GM12878 (cell line): Measurements from ENCODE around the gene OTUB1. TPM values are rescaled to one million over a fixed set of nuclear protein-coding genes. Genes with fewer than 3 reads are reported as not detected.

Experiments used
- BMI1 ChIP-seq: fragments of 450-650 bp; IDR thresholded peaks from 2 replicates; pipeline ENCODE4 v1.6.1; 2016; ENCODE audit warnings: mild to moderate bottlenecking, moderate library complexity, borderline replicate concordance
- CBFB ChIP-seq: IDR thresholded peaks from 2 replicates; pipeline ENCODE4 v1.6.1; 2016; ENCODE audit warnings: antibody characterized with exemption, low read depth
- CTCF ChIP-seq, 3 experiments: IDR thresholded peaks in 2 of 3; conservative IDR thresholded peaks in 1 of 3; 2 replicates each; pipeline ENCODE4 v1.5.1; 2011; ENCODE audit warnings: low read depth in 3 of 3, low read length in 3 of 3, mild to moderate bottlenecking in 3 of 3, control low read depth in 2 of 3, moderate library complexity in 2 of 3, inconsistent platforms in 1 of 3, mixed read lengths in 1 of 3; ENCODE audit not compliant: control insufficient read depth in 2 of 3, insufficient read depth in 1 of 3; ENCODE audit errors: extremely low read depth in 1 of 3
- MEF2B ChIP-seq: fragments of 450-650 bp; IDR thresholded peaks from 2 replicates; pipeline ENCODE4 v1.6.1; 2018; ENCODE audit warnings: mild to moderate bottlenecking, moderate library complexity; ENCODE audit not compliant: partially characterized antibody, poor library complexity, severe bottlenecking
- PAX8 ChIP-seq: fragments of 450-650 bp; IDR thresholded peaks from 2 replicates; pipeline ENCODE4 v1.6.1; 2017; ENCODE audit warnings: mild to moderate bottlenecking, moderate library complexity
- SKIL ChIP-seq: fragments of 450-650 bp; IDR thresholded peaks from 2 replicates; pipeline ENCODE4 v1.6.1; 2017; ENCODE audit warnings: mild to moderate bottlenecking, low read depth, inconsistent platforms; ENCODE audit not compliant: poor library complexity, severe bottlenecking
- ZNF217 ChIP-seq: fragments of 450-650 bp; IDR thresholded peaks from 2 replicates; pipeline ENCODE4 v1.6.1; 2017; ENCODE audit warnings: antibody characterized with exemption, mild to moderate bottlenecking
- polyA plus RNA-seq, 11 experiments: library from polyadenylated mRNA; depleted of rRNA in 4 of 11; unstranded in 6 of 11; stranded (reverse) in 5 of 11; fragments of >200 nt; fragmentation: Nextera tagmentation in 4 of 11; fragmentation: Illumina TruSeq in 1 of 11; extraction: Ambion mirVana in 4 of 11; extraction: Trizol in 1 of 11; gene quantifications; 1 replicate in 1 of 11; 2 replicates in 10 of 11; pipeline versions ENCODE4 v1.2.1 to v1.2.3, GENCODE V29; 2011 to 2016; ENCODE audit warnings: inconsistent platforms in 2 of 11, missing spikeins in 2 of 11, low read depth in 1 of 11
- total RNA-seq, 4 experiments: library from RNA; depleted of rRNA in 3 of 4; stranded (reverse); fragments of >200 nt in 3 of 4; fragmentation: Illumina TruSeq in 1 of 4; extraction: Trizol in 1 of 4; gene quantifications; 2 replicates each; pipeline versions ENCODE4 v1.2.1 to v1.2.3, GENCODE V29; 2013 to 2021
- TF ChIP-seq, protein P1 (sequence below): fragments of 450-650 bp; IDR thresholded peaks from 2 replicates; pipeline ENCODE4 v1.6.1; 2017; ENCODE audit warnings: mild to moderate bottlenecking, moderate library complexity
- TF ChIP-seq, protein P2 (sequence below): fragments of 450-650 bp; IDR thresholded peaks from 2 replicates; pipeline ENCODE4 v1.6.1; 2016; ENCODE audit warnings: mild to moderate bottlenecking
- TF ChIP-seq, protein P3 (sequence below): fragments of 150-350 bp; IDR thresholded peaks from 2 replicates; pipeline ENCODE4 v1.6.1; 2016; ENCODE audit warnings: low read depth, low read length
- TF ChIP-seq, protein P4 (sequence below): fragments of 450-650 bp; formaldehyde crosslinking; IDR thresholded peaks from 2 replicates; pipeline ENCODE4 v1.4.0; 2020; ENCODE audit warnings: mild to moderate bottlenecking, moderate library complexity

The OTUB1 gene
- total and polyA plus RNA-seq, 10 of the 15 experiments (the other 5 are each of a cell fraction or from before 2014, with no cell fraction given), result 49.6 to 225 (median 131) TPM

GRCh38 chr11:64044730-64045393, 58.6 kb downstream of the OTUB1 start (continued):
- TF ChIP-seq, protein P1, sequence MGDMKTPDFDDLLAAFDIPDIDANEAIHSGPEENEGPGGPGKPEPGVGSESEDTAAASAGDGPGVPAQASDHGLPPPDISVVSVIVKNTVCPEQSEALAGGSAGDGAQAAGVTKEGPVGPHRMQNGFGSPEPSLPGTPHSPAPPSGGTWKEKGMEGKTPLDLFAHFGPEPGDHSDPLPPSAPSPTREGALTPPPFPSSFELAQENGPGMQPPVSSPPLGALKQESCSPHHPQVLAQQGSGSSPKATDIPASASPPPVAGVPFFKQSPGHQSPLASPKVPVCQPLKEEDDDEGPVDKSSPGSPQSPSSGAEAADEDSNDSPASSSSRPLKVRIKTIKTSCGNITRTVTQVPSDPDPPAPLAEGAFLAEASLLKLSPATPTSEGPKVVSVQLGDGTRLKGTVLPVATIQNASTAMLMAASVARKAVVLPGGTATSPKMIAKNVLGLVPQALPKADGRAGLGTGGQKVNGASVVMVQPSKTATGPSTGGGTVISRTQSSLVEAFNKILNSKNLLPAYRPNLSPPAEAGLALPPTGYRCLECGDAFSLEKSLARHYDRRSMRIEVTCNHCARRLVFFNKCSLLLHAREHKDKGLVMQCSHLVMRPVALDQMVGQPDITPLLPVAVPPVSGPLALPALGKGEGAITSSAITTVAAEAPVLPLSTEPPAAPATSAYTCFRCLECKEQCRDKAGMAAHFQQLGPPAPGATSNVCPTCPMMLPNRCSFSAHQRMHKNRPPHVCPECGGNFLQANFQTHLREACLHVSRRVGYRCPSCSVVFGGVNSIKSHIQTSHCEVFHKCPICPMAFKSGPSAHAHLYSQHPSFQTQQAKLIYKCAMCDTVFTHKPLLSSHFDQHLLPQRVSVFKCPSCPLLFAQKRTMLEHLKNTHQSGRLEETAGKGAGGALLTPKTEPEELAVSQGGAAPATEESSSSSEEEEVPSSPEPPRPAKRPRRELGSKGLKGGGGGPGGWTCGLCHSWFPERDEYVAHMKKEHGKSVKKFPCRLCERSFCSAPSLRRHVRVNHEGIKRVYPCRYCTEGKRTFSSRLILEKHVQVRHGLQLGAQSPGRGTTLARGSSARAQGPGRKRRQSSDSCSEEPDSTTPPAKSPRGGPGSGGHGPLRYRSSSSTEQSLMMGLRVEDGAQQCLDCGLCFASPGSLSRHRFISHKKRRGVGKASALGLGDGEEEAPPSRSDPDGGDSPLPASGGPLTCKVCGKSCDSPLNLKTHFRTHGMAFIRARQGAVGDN, result no peak
- TF ChIP-seq PAX8, result no peak
- TF ChIP-seq, protein P2, sequence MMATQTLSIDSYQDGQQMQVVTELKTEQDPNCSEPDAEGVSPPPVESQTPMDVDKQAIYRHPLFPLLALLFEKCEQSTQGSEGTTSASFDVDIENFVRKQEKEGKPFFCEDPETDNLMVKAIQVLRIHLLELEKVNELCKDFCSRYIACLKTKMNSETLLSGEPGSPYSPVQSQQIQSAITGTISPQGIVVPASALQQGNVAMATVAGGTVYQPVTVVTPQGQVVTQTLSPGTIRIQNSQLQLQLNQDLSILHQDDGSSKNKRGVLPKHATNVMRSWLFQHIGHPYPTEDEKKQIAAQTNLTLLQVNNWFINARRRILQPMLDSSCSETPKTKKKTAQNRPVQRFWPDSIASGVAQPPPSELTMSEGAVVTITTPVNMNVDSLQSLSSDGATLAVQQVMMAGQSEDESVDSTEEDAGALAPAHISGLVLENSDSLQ, result no peak
- TF ChIP-seq CTCF (IDR thresholded peaks at IDR 0.05 in 2 of 3, conservative IDR thresholded peaks at IDR 0.05 in 1 of 3; ENCODE audit: control insufficient read depth in 2 of 3, extremely low read depth in 1 of 3, insufficient read depth in 1 of 3, low read depth in 3 of 3, low read length in 3 of 3), result no peak
- TF ChIP-seq ZNF217, result no peak
- TF ChIP-seq, protein P3, sequence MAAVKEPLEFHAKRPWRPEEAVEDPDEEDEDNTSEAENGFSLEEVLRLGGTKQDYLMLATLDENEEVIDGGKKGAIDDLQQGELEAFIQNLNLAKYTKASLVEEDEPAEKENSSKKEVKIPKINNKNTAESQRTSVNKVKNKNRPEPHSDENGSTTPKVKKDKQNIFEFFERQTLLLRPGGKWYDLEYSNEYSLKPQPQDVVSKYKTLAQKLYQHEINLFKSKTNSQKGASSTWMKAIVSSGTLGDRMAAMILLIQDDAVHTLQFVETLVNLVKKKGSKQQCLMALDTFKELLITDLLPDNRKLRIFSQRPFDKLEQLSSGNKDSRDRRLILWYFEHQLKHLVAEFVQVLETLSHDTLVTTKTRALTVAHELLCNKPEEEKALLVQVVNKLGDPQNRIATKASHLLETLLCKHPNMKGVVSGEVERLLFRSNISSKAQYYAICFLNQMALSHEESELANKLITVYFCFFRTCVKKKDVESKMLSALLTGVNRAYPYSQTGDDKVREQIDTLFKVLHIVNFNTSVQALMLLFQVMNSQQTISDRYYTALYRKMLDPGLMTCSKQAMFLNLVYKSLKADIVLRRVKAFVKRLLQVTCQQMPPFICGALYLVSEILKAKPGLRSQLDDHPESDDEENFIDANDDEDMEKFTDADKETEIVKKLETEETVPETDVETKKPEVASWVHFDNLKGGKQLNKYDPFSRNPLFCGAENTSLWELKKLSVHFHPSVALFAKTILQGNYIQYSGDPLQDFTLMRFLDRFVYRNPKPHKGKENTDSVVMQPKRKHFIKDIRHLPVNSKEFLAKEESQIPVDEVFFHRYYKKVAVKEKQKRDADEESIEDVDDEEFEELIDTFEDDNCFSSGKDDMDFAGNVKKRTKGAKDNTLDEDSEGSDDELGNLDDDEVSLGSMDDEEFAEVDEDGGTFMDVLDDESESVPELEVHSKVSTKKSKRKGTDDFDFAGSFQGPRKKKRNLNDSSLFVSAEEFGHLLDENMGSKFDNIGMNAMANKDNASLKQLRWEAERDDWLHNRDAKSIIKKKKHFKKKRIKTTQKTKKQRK, result no peak
- no peak for TF ChIP-seq CBFB
- no peak for TF ChIP-seq BMI1
- no peak for TF ChIP-seq SKIL
- no peak for TF ChIP-seq MEF2B
- TF ChIP-seq, protein P4, sequence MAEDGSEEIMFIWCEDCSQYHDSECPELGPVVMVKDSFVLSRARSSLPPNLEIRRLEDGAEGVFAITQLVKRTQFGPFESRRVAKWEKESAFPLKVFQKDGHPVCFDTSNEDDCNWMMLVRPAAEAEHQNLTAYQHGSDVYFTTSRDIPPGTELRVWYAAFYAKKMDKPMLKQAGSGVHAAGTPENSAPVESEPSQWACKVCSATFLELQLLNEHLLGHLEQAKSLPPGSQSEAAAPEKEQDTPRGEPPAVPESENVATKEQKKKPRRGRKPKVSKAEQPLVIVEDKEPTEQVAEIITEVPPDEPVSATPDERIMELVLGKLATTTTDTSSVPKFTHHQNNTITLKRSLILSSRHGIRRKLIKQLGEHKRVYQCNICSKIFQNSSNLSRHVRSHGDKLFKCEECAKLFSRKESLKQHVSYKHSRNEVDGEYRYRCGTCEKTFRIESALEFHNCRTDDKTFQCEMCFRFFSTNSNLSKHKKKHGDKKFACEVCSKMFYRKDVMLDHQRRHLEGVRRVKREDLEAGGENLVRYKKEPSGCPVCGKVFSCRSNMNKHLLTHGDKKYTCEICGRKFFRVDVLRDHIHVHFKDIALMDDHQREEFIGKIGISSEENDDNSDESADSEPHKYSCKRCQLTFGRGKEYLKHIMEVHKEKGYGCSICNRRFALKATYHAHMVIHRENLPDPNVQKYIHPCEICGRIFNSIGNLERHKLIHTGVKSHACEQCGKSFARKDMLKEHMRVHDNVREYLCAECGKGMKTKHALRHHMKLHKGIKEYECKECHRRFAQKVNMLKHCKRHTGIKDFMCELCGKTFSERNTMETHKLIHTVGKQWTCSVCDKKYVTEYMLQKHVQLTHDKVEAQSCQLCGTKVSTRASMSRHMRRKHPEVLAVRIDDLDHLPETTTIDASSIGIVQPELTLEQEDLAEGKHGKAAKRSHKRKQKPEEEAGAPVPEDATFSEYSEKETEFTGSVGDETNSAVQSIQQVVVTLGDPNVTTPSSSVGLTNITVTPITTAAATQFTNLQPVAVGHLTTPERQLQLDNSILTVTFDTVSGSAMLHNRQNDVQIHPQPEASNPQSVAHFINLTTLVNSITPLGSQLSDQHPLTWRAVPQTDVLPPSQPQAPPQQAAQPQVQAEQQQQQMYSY (CRISPR knock-in tag), result no peak
